Lower leg skin (tissue), 3 donors: Measurements from ENCODE around the gene MBD5.

Source experiments
- POLR2A ChIP-seq, 2 donors: fragments of 450-650 bp; IDR thresholded peaks; one replicate each; pipeline ENCODE4 v1.6.1; 2016 to 2017; ENCODE audit warnings: antibody characterized with exemption in 2 of 2, mild to moderate bottlenecking in 1 of 2, moderate library complexity in 1 of 2
- TF ChIP-seq, protein P1 (sequence below), 3 donors: fragments of 450-650 bp; IDR thresholded peaks; one replicate each; pipeline ENCODE4 v1.5.1; 2016; ENCODE audit warnings: antibody characterized with exemption in 3 of 3, mild to moderate bottlenecking in 3 of 3, moderate library complexity in 2 of 3

DNA sequence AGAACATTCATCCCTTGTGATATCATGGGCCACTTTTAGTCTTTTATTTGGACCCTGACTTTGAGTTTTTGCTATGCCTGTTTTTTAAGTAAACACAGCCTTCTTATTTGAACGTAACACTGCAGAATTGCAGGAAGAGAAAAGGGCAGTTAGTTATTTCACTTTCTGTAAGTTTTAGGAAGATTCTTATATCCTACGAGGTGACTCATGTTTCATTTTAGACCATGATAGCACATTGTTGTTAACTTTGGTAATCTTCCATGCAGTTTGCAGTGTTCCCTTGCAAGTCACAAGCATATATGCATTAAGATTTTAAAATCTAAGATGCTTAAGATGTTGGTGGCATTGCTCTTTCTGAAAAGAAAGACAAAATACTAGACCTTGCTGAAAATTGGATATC, 495.1 kb downstream of the MBD5 start:
- TF ChIP-seq POLR2A (IDR thresholded peaks at IDR 0.05), result no peak
- TF ChIP-seq, protein P1, sequence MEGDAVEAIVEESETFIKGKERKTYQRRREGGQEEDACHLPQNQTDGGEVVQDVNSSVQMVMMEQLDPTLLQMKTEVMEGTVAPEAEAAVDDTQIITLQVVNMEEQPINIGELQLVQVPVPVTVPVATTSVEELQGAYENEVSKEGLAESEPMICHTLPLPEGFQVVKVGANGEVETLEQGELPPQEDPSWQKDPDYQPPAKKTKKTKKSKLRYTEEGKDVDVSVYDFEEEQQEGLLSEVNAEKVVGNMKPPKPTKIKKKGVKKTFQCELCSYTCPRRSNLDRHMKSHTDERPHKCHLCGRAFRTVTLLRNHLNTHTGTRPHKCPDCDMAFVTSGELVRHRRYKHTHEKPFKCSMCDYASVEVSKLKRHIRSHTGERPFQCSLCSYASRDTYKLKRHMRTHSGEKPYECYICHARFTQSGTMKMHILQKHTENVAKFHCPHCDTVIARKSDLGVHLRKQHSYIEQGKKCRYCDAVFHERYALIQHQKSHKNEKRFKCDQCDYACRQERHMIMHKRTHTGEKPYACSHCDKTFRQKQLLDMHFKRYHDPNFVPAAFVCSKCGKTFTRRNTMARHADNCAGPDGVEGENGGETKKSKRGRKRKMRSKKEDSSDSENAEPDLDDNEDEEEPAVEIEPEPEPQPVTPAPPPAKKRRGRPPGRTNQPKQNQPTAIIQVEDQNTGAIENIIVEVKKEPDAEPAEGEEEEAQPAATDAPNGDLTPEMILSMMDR (IDR thresholded peaks at IDR 0.05), result no peak
